GM23338 (cell line): ENCODE data around the gene CARMIL1. TPM values are rescaled to one million over a fixed set of nuclear protein-coding genes. Genes with fewer than 3 reads are reported as not detected.
A peak's percentile ranks its signal among the peaks of the same experiment; 100 is the strongest.

Experiments
- ATAC-seq: fragments of 200-7000 bp; cut with Tn5 transposase; 3 replicates; pipeline ENCODE4 v1.9.1; 2020
- DNase-seq: peaks from one replicate; pipeline ENCODE4 v3.0.0-alpha.2; 2015; ENCODE audit warnings: low spot score
- H2AFZ ChIP-seq: fragments of 200-600 bp; sonication (generic); 2 replicates; pipeline ENCODE4 v1.8.0; 2016; ENCODE audit warnings: antibody characterized with exemption, mild to moderate bottlenecking, moderate library complexity
- H3F3A ChIP-seq: fragments of 200-600 bp; sonication (generic); replicated peaks from 2 replicates; pipeline ENCODE4 v1.8.0; 2017; ENCODE audit warnings: antibody characterized with exemption, mixed run types, low read depth
- H3K27ac ChIP-seq: fragments of 200-600 bp; sonication (generic); 2 replicates; pipeline ENCODE4 v1.6.1; 2016; ENCODE audit warnings: low read depth
- H3K27me3 ChIP-seq: fragments of 200-600 bp; sonication (generic); 2 replicates; pipeline ENCODE4 v1.8.0; 2016; ENCODE audit warnings: mild to moderate bottlenecking, mixed run types, moderate library complexity; ENCODE audit not compliant: insufficient read depth
- H3K36me3 ChIP-seq: fragments of 200-600 bp; sonication (generic); 2 replicates; pipeline ENCODE4 v1.8.0; 2016; ENCODE audit warnings: mild to moderate bottlenecking; ENCODE audit not compliant: insufficient read depth
- H3K4me1 ChIP-seq: fragments of 200-600 bp; sonication (generic); 2 replicates; pipeline ENCODE4 v1.8.0; 2016; ENCODE audit warnings: mild to moderate bottlenecking, moderate library complexity; ENCODE audit not compliant: insufficient read depth
- H3K4me2 ChIP-seq: fragments of 200-600 bp; sonication (generic); 2 replicates; pipeline ENCODE4 v1.7.1; 2017; ENCODE audit warnings: mixed run types
- H3K4me3 ChIP-seq: fragments of 200-600 bp; sonication (generic); 2 replicates; pipeline ENCODE4 v1.6.1; 2016; ENCODE audit warnings: mixed run types
- H3K79me2 ChIP-seq: fragments of 200-600 bp; sonication (generic); replicated peaks from 2 replicates; pipeline ENCODE4 v1.8.0; 2017; ENCODE audit warnings: mild to moderate bottlenecking; ENCODE audit not compliant: insufficient read depth
- H3K9me2 ChIP-seq: fragments of 200-600 bp; sonication (generic); 2 replicates; pipeline ENCODE4 v1.8.0; 2017; ENCODE audit not compliant: insufficient read depth
- H4K20me1 ChIP-seq: fragments of 200-600 bp; sonication (generic); replicated peaks from 2 replicates; pipeline ENCODE4 v1.8.0; 2017; ENCODE audit warnings: mild to moderate bottlenecking; ENCODE audit not compliant: insufficient read depth
- H3K27ac Mint-ChIP-seq: 2 replicates; pipeline ENCODE4 v1.8.0; 2020; ENCODE audit warnings: inconsistent platforms, mild to moderate bottlenecking, moderate library complexity, mixed read lengths
- H3K27me3 Mint-ChIP-seq: 3 replicates; pipeline ENCODE4 v1.8.0; 2022; ENCODE audit warnings: low read depth, mild to moderate bottlenecking, moderate library complexity, mixed read lengths, inconsistent platforms; ENCODE audit not compliant: insufficient read depth, poor library complexity
- H3K36me3 Mint-ChIP-seq: 3 replicates; pipeline ENCODE4 v1.8.0; 2021; ENCODE audit warnings: low read depth, mild to moderate bottlenecking, inconsistent platforms, moderate library complexity, mixed read lengths
- H3K4me1 Mint-ChIP-seq: 3 replicates; pipeline ENCODE4 v1.8.0; 2020; ENCODE audit warnings: mild to moderate bottlenecking, inconsistent platforms, mixed read lengths
- H3K4me3 Mint-ChIP-seq: 3 replicates; pipeline ENCODE4 v1.8.0; 2021; ENCODE audit warnings: moderate library complexity, mild to moderate bottlenecking, inconsistent platforms, mixed read lengths
- H3K9me3 Mint-ChIP-seq: 3 replicates; pipeline ENCODE4 v1.8.0; 2020; ENCODE audit warnings: moderate library complexity, mild to moderate bottlenecking, inconsistent platforms, mixed read lengths
- CREB1 ChIP-seq: fragments of 250-450 bp; sonication (Bioruptor Pico); IDR thresholded peaks from 2 replicates; pipeline ENCODE4 v1.5.0; 2020; ENCODE audit warnings: low read depth, mild to moderate bottlenecking, moderate library complexity
- ETS1 ChIP-seq: IDR thresholded peaks from 2 replicates; pipeline ENCODE4 v1.6.1; 2016; ENCODE audit warnings: antibody characterized with exemption
- EZH2 ChIP-seq: fragments of 200-600 bp; sonication (generic); IDR thresholded peaks from one replicate; pipeline ENCODE4 v1.8.0; 2017; ENCODE audit warnings: antibody characterized with exemption, mild to moderate bottlenecking, low read depth; ENCODE audit not compliant: unreplicated experiment
- EZH2phosphoT487 ChIP-seq: fragments of 200-600 bp; sonication (generic); IDR thresholded peaks from one replicate; pipeline ENCODE4 v1.8.1; 2018; ENCODE audit warnings: antibody characterized with exemption; ENCODE audit not compliant: unreplicated experiment
- JUNB ChIP-seq: IDR thresholded peaks from one replicate; pipeline ENCODE4 v1.6.1; 2016; ENCODE audit warnings: antibody characterized with exemption; ENCODE audit not compliant: unreplicated experiment
- POLR2AphosphoS5 ChIP-seq: IDR thresholded peaks from 2 replicates; pipeline ENCODE4 v1.6.1; 2016; ENCODE audit warnings: antibody characterized with exemption, low read depth
- REST ChIP-seq: IDR thresholded peaks from one replicate; pipeline ENCODE4 v1.6.1; 2018; ENCODE audit warnings: antibody characterized with exemption; ENCODE audit not compliant: unreplicated experiment
- STAT1 ChIP-seq: IDR thresholded peaks from one replicate; pipeline ENCODE4 v1.6.1; 2016; ENCODE audit warnings: antibody characterized with exemption; ENCODE audit not compliant: unreplicated experiment
- ZNF114 ChIP-seq: fragments of 250-450 bp; sonication (Bioruptor Pico); IDR thresholded peaks from 2 replicates; pipeline ENCODE4 v1.5.0; 2020; ENCODE audit warnings: mild to moderate bottlenecking, moderate library complexity
- ZNF462 ChIP-seq: fragments of 250-450 bp; sonication (Bioruptor Pico); IDR thresholded peaks from 2 replicates; pipeline ENCODE4 v1.5.0; 2020; ENCODE audit warnings: mild to moderate bottlenecking, moderate library complexity
- polyA plus RNA-seq: library from polyadenylated mRNA; unstranded; fragments of >200 nt; fragmentation: Nextera tagmentation; extraction: Ambion mirVana; gene quantifications from 2 replicates; pipeline ENCODE4 v1.2.1, GENCODE V29; 2016
- total RNA-seq: library from RNA; depleted of rRNA; stranded (reverse); fragments of >200 nt; shearing (Covaris generic); gene quantifications from 2 replicates; pipeline ENCODE4 v1.2.3, GENCODE V29; 2014

Gene CARMIL1
- total and polyA plus RNA-seq, 2 experiments from 2014 or later: 43.2 to 66.9 TPM

GRCh38 chr6:25419879-25420278, 140.7 kb downstream of the CARMIL1 start:
- no peak overlapping the region for H3K27ac ChIP-seq
- Mint-ChIP-seq H3K36me3 (peaks cover 29% of the 10 kb centered on the region), H3K27ac (no peak overlapping the region), H3K4me3 (no peak overlapping the region), H3K9me3 (peaks cover 18% of the 10 kb centered on the region), H3K4me1 (peaks cover 52% of the 10 kb centered on the region), H3K27me3 (peaks cover 5% of the 10 kb centered on the region)
- H2AFZ ChIP-seq: no peak overlapping the region
- H3K4me2 ChIP-seq: no peak overlapping the region
- peaks cover 48% of the 10 kb centered on the region for H3K4me1 ChIP-seq
- no peaks in the 10 kb centered on the region for H3F3A ChIP-seq
- no peak for TF ChIP-seq EZH2phosphoT487
- no peak for TF ChIP-seq CREB1 (CRISPR knock-in tag)
- DNase-seq (peak; percentile 32), ATAC-seq (no peak)
- no peaks in the 10 kb centered on the region for H3K9me2 ChIP-seq
- H3K4me3 ChIP-seq: no peak overlapping the region
- no peaks in the 10 kb centered on the region for H4K20me1 ChIP-seq
- no peaks in the 10 kb centered on the region for H3K27me3 ChIP-seq
- peaks cover 45% of the 10 kb centered on the region for H3K79me2 ChIP-seq
- H3K36me3 ChIP-seq: 0 out of 2 replicates have a peak, but pooled peaks cover 4% of the 10 kb centered on the region

DNA sequence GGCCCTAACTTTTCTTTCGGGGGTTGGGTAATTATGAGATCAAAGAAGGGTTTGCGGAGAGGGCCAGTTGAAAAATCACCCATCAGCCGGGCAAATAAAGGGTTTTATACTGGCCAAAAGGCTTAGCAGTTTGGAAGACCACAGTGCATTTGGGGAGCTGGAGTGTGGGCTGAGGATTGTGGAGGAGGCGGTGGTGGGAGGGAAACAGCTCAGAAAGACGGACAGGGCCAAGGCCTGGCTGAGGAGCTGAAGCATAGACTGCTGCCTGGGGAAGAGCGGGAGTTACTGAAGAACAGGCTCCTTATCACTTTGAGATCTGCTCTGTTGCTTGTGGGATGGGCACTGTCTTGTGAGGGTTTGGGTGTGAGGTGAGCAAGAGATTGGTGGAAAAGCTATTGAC, 144.2 kb downstream of the CARMIL1 start:
- H2AFZ ChIP-seq: no peak overlapping the region
- no peaks in the 10 kb centered on the region for H3K27me3 ChIP-seq
- H3K27me3 Mint-ChIP-seq: peaks cover 4% of the 10 kb centered on the region
- H3K36me3 ChIP-seq: 0 out of 2 replicates have a peak, but pooled peaks cover 4% of the 10 kb centered on the region
- H3K4me2 ChIP-seq: no peak overlapping the region
- peaks cover 26% of the 10 kb centered on the region for H3K36me3 Mint-ChIP-seq
- peak; percentile 15 for DNase-seq
- H3K9me3 Mint-ChIP-seq: peaks cover 18% of the 10 kb centered on the region
- H3K4me3 ChIP-seq: no peak overlapping the region
- H4K20me1 ChIP-seq: no peaks in the 10 kb centered on the region
- H3K4me1 ChIP-seq: peaks cover 41% of the 10 kb centered on the region
- no peaks in the 10 kb centered on the region for H3F3A ChIP-seq
- no peak overlapping the region for H3K27ac Mint-ChIP-seq
- H3K4me1 Mint-ChIP-seq: peaks cover 38% of the 10 kb centered on the region
- no peaks in the 10 kb centered on the region for H3K9me2 ChIP-seq
- H3K4me3 Mint-ChIP-seq: no peak overlapping the region
- peak; percentile 69 for ATAC-seq
- H3K27ac ChIP-seq: 0 out of 2 replicates have a peak overlapping the region, but pooled peaks have one; percentile 47
- H3K79me2 ChIP-seq: peaks cover 13% of the 10 kb centered on the region
- no peak for TF ChIP-seq CREB1 (CRISPR knock-in tag)
- no peak for TF ChIP-seq STAT1
- TF ChIP-seq ZNF462 (CRISPR knock-in tag): no peak
- no peak for TF ChIP-seq ZNF114
- TF ChIP-seq POLR2AphosphoS5: no peak
- TF ChIP-seq EZH2: no peak
- no peak for TF ChIP-seq ETS1
- no peak for TF ChIP-seq JUNB
- TF ChIP-seq REST: no peak
